Ovary (tissue), 9 donors: Measurements from ENCODE around the gene KRT13. TPM values are rescaled to one million over a fixed set of nuclear protein-coding genes. Genes with fewer than 3 reads are reported as not detected.

Experiments used
- DNase-seq, 5 donors: peaks; one replicate each; pipeline ENCODE4 v3.0.0-alpha.2; 2019 to 2020
- H3K27ac ChIP-seq, 2 donors: fragments of 200-600 bp; one replicate each; pipeline versions ENCODE4 v1.5.1 to v1.8.0; 2019 to 2022
- H3K27me3 ChIP-seq: fragments of 200-600 bp; one replicate; pipeline ENCODE4 v1.8.0; 2022
- H3K36me3 ChIP-seq: fragments of 200-600 bp; sonication (generic); one replicate; pipeline ENCODE4 v1.5.1; 2019
- H3K4me1 ChIP-seq: one replicate; pipeline ENCODE4 v1.8.1; 2013; ENCODE audit warnings: mild to moderate bottlenecking, moderate library complexity; ENCODE audit not compliant: insufficient read depth
- H3K4me3 ChIP-seq: fragments of 200-600 bp; sonication (generic); one replicate; pipeline ENCODE4 v1.5.1; 2017
- H3K9me3 ChIP-seq, 2 donors: fragments of 200-600 bp in 1 of 2; sonication (generic) in 1 of 2; one replicate each; pipeline versions ENCODE4 v1.5.1 to v1.8.1; 2013 to 2019; ENCODE audit warnings: mild to moderate bottlenecking in 1 of 2, moderate library complexity in 1 of 2
- EP300 ChIP-seq: sonication (generic); formaldehyde crosslinking; IDR thresholded peaks from one replicate; pipeline ENCODE4 v1.6.1; 2017; ENCODE audit warnings: antibody characterized with exemption
- POLR2A ChIP-seq: fragments of 450-650 bp; IDR thresholded peaks from one replicate; pipeline ENCODE4 v1.6.1; 2017; ENCODE audit warnings: antibody characterized with exemption, mild to moderate bottlenecking, moderate library complexity
- WGBS, 3 donors: extraction: QIAGEN DNeasy Blood & Tissue Kit in 1 of 3; methylation state at CpG; one replicate each; pipeline versions ENCODE4 v1.1.5 to v1.1.7; 2013 to 2017; 5-methylcytosine and 5-hydroxymethylcytosine counted together
- intact Hi-C, 4 donors: fragments of 100-400 bp; cut with DNase I; formaldehyde crosslinking; loops; one replicate each; pipeline versions ENCODE4 v1.11.0 to v1.15.1; 2022 to 2023
- polyA plus RNA-seq, 2 donors: library from polyadenylated mRNA; stranded (reverse); fragments of 200-250 nt in 1 of 2; fragments of 350-450 nt in 1 of 2; fragmentation: Illumina TruSeq in 1 of 2; extraction: RNeasy Lipid Tissue Mini Kit (QIAGEN cat#74804) in 1 of 2; gene quantifications; one replicate each; pipeline ENCODE4 v1.2.3, GENCODE V29; 2013 to 2014
- total RNA-seq, 7 donors: library from RNA; depleted of rRNA in 2 of 7; stranded (reverse); fragments of >200 nt in 2 of 7; fragmentation: NEBNext Ultra II Directional in 3 of 7; extraction: Animal tissue kit (Norgen Biotek cat#: 25700) in 3 of 7; gene quantifications; one replicate each; pipeline versions ENCODE4 v1.1.0 to v1.2.4, GENCODE V29; 2016 to 2023
- TF ChIP-seq, protein P1 (sequence below), 3 donors: fragments of 450-650 bp in 2 of 3; fragments of 200-600 bp in 1 of 3; IDR thresholded peaks; one replicate each; pipeline versions ENCODE4 v1.5.1 to v1.8.0; 2016 to 2022; ENCODE audit warnings: antibody characterized with exemption in 3 of 3, mild to moderate bottlenecking in 1 of 3
- donor health status: DM: no; HTN: no; CAD: no; lungs with moderate emphysema.
- donor health status: DM: no; HTN: no; CAD: no.
- donor health status: Bipolar disorder and iron deficiency.
- donor health status: DM: yes; HTN: yes; CAD: no.
- donor health status: DM: no; HTN: no; CAD: no.
- donor health status: DM: yes; HTN: yes; CAD: no.

KRT13 gene
- total and polyA plus RNA-seq, 9 donors: 0.16 to 3.7 (median 1.1) TPM; not detected in 2

DNA sequence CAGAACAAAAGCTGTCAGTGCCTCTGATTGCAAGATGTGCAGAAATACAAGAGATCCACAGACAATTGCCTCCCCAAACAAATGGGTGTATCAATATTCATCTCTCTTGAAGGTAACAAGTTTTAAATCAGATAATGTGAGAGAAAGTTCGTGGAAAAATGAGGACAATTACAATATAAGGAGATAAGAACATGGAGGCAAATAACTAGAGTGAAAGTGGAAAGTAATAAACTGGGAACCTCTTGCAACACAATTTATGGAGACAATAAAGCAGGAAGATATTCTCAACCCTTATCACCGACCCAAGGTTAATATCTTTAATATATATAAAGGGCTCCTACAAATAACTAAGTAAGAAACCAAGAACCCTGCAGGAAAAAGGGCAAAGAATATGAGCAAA, 36.9 kb upstream of the KRT13 start:
- 45 to 58% (median 53%) methylated on average over 2 of the region's 2 CpGs for WGBS, 3 donors
- Histone ChIP-seq H3K36me3 (no peaks in the 10 kb centered on the region), H3K27ac (no peak overlapping the region), H3K4me1 (no peaks in the 10 kb centered on the region), H3K4me3 (no peak overlapping the region), H3K27me3 (no peaks in the 10 kb centered on the region), H3K9me3 (no peaks in the 10 kb centered on the region)
- no peak for TF ChIP-seq EP300
- no peak for TF ChIP-seq POLR2A
- TF ChIP-seq, protein P1, sequence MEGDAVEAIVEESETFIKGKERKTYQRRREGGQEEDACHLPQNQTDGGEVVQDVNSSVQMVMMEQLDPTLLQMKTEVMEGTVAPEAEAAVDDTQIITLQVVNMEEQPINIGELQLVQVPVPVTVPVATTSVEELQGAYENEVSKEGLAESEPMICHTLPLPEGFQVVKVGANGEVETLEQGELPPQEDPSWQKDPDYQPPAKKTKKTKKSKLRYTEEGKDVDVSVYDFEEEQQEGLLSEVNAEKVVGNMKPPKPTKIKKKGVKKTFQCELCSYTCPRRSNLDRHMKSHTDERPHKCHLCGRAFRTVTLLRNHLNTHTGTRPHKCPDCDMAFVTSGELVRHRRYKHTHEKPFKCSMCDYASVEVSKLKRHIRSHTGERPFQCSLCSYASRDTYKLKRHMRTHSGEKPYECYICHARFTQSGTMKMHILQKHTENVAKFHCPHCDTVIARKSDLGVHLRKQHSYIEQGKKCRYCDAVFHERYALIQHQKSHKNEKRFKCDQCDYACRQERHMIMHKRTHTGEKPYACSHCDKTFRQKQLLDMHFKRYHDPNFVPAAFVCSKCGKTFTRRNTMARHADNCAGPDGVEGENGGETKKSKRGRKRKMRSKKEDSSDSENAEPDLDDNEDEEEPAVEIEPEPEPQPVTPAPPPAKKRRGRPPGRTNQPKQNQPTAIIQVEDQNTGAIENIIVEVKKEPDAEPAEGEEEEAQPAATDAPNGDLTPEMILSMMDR (IDR thresholded peaks at IDR 0.05): no peak
- intact Hi-C loops: loop anchor here in 1 of 4 donors (10.0 kb wide), 1 partner anchor 628 kb away; no protein-coding TSS in a partner anchor
- no peak for DNase-seq

DNA sequence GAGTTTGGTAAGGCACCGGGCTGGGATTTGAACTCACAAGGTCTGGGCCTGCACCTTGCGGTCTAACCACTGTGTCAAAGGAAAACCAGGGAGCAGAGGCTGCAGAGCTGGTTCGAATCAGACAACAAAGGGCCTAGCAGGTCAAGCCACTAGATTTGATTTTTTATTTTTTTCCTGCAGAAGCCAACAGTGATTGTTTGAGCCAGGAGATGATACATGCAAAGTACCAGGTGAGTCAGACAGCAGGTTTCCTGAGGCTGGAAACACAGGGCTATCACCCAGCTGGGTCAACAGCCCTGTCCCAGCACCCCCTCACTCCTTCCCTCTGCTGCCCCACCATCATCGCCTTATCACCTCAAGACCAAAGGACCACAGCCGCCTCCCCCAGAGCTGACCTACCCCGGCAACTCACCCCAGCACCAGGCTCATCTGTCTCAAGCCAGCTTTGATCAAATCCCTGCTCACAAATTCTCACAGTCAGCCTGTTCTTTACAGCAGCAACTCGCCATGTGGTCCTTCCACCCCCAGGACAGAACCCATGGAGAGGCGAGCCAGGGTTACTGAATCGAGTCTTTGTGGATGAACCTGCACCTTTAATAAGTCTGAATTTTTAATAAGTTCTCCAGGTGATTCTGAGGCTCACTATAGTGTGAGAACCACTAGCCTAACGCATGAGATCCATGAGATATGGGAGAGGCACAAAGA, 35.7 kb upstream of the KRT13 start:
- Histone ChIP-seq H3K9me3 (no peaks in the 10 kb centered on the region), H3K4me3 (no peak overlapping the region), H3K27ac (no peak overlapping the region), H3K27me3 (no peaks in the 10 kb centered on the region), H3K4me1 (no peaks in the 10 kb centered on the region), H3K36me3 (no peaks in the 10 kb centered on the region)
- no peak for DNase-seq
- 87 to 92% (median 90%) methylated on average over 10 of the region's 10 CpGs for WGBS, 3 donors
- intact Hi-C loops: loop anchor here in 1 of 4 donors (10.0 kb wide), 1 partner anchor 626 kb away; no protein-coding TSS in a partner anchor
- TF ChIP-seq EP300 (no peak), POLR2A (no peak)
- TF ChIP-seq, protein P1 (IDR thresholded peaks at IDR 0.05): no peak

DNA sequence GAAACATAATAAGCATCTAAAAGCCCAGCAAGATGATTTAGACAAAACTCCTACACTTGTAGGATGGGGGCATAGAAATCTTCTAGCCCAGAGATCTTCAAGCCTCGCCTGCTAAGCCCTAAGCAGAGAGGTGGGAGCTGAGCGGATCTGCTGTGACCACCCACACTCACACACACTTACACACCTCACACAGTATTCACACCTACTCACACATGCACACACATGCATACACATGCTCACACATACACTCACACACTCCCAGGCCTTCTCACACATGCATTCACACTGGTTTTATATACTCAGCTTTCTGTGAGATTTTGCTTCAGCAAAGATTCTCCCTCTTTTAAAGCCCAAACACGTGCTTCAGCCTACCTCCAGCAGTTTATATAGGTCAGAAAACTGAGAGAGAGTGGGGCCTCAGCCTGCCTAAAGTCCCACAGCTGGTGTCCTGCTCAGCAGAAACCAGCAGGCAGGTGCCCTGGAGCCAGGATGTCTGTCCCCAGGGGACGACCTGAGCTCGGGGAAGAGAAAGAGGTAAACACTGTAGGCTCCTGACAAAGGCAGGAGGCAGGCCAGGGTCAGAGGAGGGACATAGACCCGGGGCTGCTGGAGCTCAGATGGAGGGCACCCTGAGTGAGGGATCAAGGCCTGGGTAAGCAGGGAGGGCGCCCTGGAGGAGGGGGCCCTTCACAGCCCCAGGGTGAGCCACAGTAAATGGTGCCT, 34.7 kb upstream of the KRT13 start:
- Histone ChIP-seq H3K27ac (no peak overlapping the region), H3K4me3 (no peak overlapping the region), H3K9me3 (no peaks in the 10 kb centered on the region), H3K36me3 (no peaks in the 10 kb centered on the region), H3K27me3 (no peaks in the 10 kb centered on the region), H3K4me1 (no peaks in the 10 kb centered on the region)
- intact Hi-C loops: loop anchor here in 1 of 4 donors (10.0 kb wide), 1 partner anchor 625 kb away; no protein-coding TSS in a partner anchor
- TF ChIP-seq, protein P1 (IDR thresholded peaks at IDR 0.05): no peak
- no peak for TF ChIP-seq EP300
- TF ChIP-seq POLR2A: no peak
- WGBS, 3 donors: 76 to 80% (median 78%) methylated on average over 7 of the region's 7 CpGs
- DNase-seq: no peak

DNA sequence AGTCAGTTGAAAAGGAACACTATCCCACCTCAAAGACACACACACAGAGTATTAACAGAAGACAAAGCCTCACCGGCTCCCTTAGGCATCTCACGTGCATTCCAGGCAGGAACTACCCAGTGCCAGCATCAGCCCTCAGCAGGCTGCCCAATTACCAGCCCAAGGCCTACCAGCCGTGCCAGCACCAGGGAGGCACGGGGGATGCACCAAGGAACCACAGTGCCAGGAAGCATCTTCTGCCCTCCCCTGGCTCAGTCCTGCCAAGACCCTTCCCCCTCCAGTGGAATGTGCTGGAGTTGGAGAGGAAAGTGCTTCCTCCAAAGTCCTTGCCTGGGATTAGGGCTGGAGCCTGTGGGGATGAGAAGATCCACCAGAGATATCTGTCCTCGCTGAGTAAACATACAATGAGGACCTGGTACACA, 33.7 kb upstream of the KRT13 start:
- H3K9me3 ChIP-seq: no peaks in the 10 kb centered on the region
- DNase-seq: no peak
- no peaks in the 10 kb centered on the region for H3K36me3 ChIP-seq
- H3K4me3 ChIP-seq: no peak overlapping the region
- WGBS, 3 donors: 37 to 56% (median 43%) methylated on average over 5 of the region's 5 CpGs
- TF ChIP-seq, protein P1 (IDR thresholded peaks at IDR 0.05): no peak
- TF ChIP-seq EP300: no peak
- TF ChIP-seq POLR2A: no peak
- no peaks in the 10 kb centered on the region for H3K27me3 ChIP-seq
- intact Hi-C loops: no loop called here
- H3K27ac ChIP-seq: no peak overlapping the region
- no peaks in the 10 kb centered on the region for H3K4me1 ChIP-seq
